Measurements from ENCODE around the gene GAS2L1.
A peak's percentile ranks its signal among the peaks of the same experiment; 100 is the strongest.

Gene GAS2L1

GRCh38 chr22:29290061-29290460 lies 16.4 kb upstream of the GAS2L1 start:
- H3K4me3 ChIP-seq: no peak overlapping the region
- H3K9me3 ChIP-seq (ENCODE audit: low read depth, low read length): no peaks in the 10 kb centered on the region
- H3K9ac ChIP-seq (ENCODE audit: insufficient read length): no peak overlapping the region
- DNase-seq (ENCODE audit: low read depth, low spot score): no peak
- H3K27ac ChIP-seq: no peak overlapping the region
- TF ChIP-seq EZH2 (IDR thresholded peaks at IDR 0.05): no peak
- TF ChIP-seq POLR2AphosphoS5 (IDR thresholded peaks at IDR 0.05; ENCODE audit: borderline replicate concordance, low read depth, low read length): no peak
- no peak for TF ChIP-seq FOXP2 (optimal IDR thresholded peaks at IDR 0.05; ENCODE audit: control extremely low read depth, extremely low read length, insufficient read depth)
- peaks cover 97% of the 10 kb centered on the region for H3K36me3 ChIP-seq (ENCODE audit: insufficient read depth, low read length)

- DNase-seq (ENCODE audit: low read depth, low spot score): no peak
- TF ChIP-seq POLR2AphosphoS5 (IDR thresholded peaks at IDR 0.05; ENCODE audit: borderline replicate concordance, low read depth, low read length) (no peak), EZH2 (IDR thresholded peaks at IDR 0.05) (no peak), FOXP2 (optimal IDR thresholded peaks at IDR 0.05; ENCODE audit: control extremely low read depth, extremely low read length, insufficient read depth) (no peak)
- Histone ChIP-seq H3K9ac (ENCODE audit: insufficient read length) (no peak overlapping the region), H3K36me3 (ENCODE audit: insufficient read depth, low read length) (peaks cover 97% of the 10 kb centered on the region), H3K9me3 (ENCODE audit: low read depth, low read length) (no peaks in the 10 kb centered on the region), H3K4me3 (no peak overlapping the region), H3K27ac (no peak overlapping the region)
Observed at GRCh38 chr22:29291215-29291614, 15.2 kb upstream of the GAS2L1 start.

GRCh38 chr22:29292379-29292778 lies 14.1 kb upstream of the GAS2L1 start:
- Histone ChIP-seq H3K27ac (no peak overlapping the region), H3K9me3 (ENCODE audit: low read depth, low read length) (no peaks in the 10 kb centered on the region), H3K36me3 (ENCODE audit: insufficient read depth, low read length) (peaks cover 97% of the 10 kb centered on the region), H3K4me3 (no peak overlapping the region), H3K9ac (ENCODE audit: insufficient read length) (no peak overlapping the region)
- TF ChIP-seq EZH2 (IDR thresholded peaks at IDR 0.05) (no peak), POLR2AphosphoS5 (IDR thresholded peaks at IDR 0.05; ENCODE audit: borderline replicate concordance, low read depth, low read length) (no peak)
- no peak for DNase-seq (ENCODE audit: low read depth, low spot score)

GRCh38 chr22:29298641-29299040 lies 7.8 kb upstream of the GAS2L1 start:
- DNase-seq (ENCODE audit: low read depth, low spot score): no peak
- no peak overlapping the region for H3K27ac ChIP-seq
- no peak overlapping the region for H3K9ac ChIP-seq (ENCODE audit: insufficient read length)
- no peaks in the 10 kb centered on the region for H3K9me3 ChIP-seq (ENCODE audit: low read depth, low read length)
- no peak for TF ChIP-seq POLR2AphosphoS5 (IDR thresholded peaks at IDR 0.05; ENCODE audit: borderline replicate concordance, low read depth, low read length)
- TF ChIP-seq EZH2 (IDR thresholded peaks at IDR 0.05): no peak
- no peak for TF ChIP-seq FOXP2 (optimal IDR thresholded peaks at IDR 0.05; ENCODE audit: control extremely low read depth, extremely low read length, insufficient read depth)
- peaks cover 56% of the 10 kb centered on the region for H3K36me3 ChIP-seq (ENCODE audit: insufficient read depth, low read length)
- H3K4me3 ChIP-seq: no peak overlapping the region

GRCh38 chr22:29299136-29299900 lies 7.1 kb upstream of the GAS2L1 start:
- Histone ChIP-seq H3K36me3 (ENCODE audit: insufficient read depth, low read length) (peaks cover 50% of the 10 kb centered on the region), H3K4me3 (no peak overlapping the region), H3K27ac (no peak overlapping the region), H3K9ac (ENCODE audit: insufficient read length) (no peak overlapping the region), H3K9me3 (ENCODE audit: low read depth, low read length) (no peaks in the 10 kb centered on the region)
- no peak for DNase-seq (ENCODE audit: low read depth, low spot score)
- TF ChIP-seq POLR2AphosphoS5 (IDR thresholded peaks at IDR 0.05; ENCODE audit: borderline replicate concordance, low read depth, low read length) (no peak), EZH2 (IDR thresholded peaks at IDR 0.05) (no peak), FOXP2 (optimal IDR thresholded peaks at IDR 0.05; ENCODE audit: control extremely low read depth, extremely low read length, insufficient read depth) (no peak)

- no peaks in the 10 kb centered on the region for H3K9me3 ChIP-seq (ENCODE audit: low read depth, low read length)
- TF ChIP-seq FOXP2 (optimal IDR thresholded peaks at IDR 0.05; ENCODE audit: control extremely low read depth, extremely low read length, insufficient read depth) (no peak), POLR2AphosphoS5 (IDR thresholded peaks at IDR 0.05; ENCODE audit: borderline replicate concordance, low read depth, low read length) (no peak), EZH2 (IDR thresholded peaks at IDR 0.05) (no peak)
- H3K9ac ChIP-seq (ENCODE audit: insufficient read length): no peak overlapping the region
- H3K27ac ChIP-seq: peak overlapping the region; percentile 36; the same call in 1 of the 2 replicates
- no peak for DNase-seq (ENCODE audit: low read depth, low spot score)
- H3K36me3 ChIP-seq (ENCODE audit: insufficient read depth, low read length): peaks cover 40% of the 10 kb centered on the region
- H3K4me3 ChIP-seq: no peak overlapping the region
Observed at GRCh38 chr22:29300467-29300806, 6.0 kb upstream of the GAS2L1 start.

GRCh38 chr22:29300807-29301601 lies 5.4 kb upstream of the GAS2L1 start:
- H3K36me3 ChIP-seq (ENCODE audit: insufficient read depth, low read length): peaks cover 34% of the 10 kb centered on the region
- H3K9ac ChIP-seq (ENCODE audit: insufficient read length): no peak overlapping the region
- H3K27ac ChIP-seq: peak overlapping the region; percentile 46
- no peaks in the 10 kb centered on the region for H3K9me3 ChIP-seq (ENCODE audit: low read depth, low read length)
- no peak overlapping the region for H3K4me3 ChIP-seq
- no peak for TF ChIP-seq FOXP2 (optimal IDR thresholded peaks at IDR 0.05; ENCODE audit: control extremely low read depth, extremely low read length, insufficient read depth)
- TF ChIP-seq EZH2 (IDR thresholded peaks at IDR 0.05): no peak
- no peak; the same call in 1 of the 2 replicates for TF ChIP-seq POLR2AphosphoS5 (IDR thresholded peaks at IDR 0.05; ENCODE audit: borderline replicate concordance, low read depth, low read length)
- DNase-seq (ENCODE audit: low read depth, low spot score): no peak

GRCh38 chr22:29301716-29302401 lies 4.6 kb upstream of the GAS2L1 start:
- H3K27ac ChIP-seq: peak overlapping the region; percentile 46; the same call in 1 of the 2 replicates
- H3K36me3 ChIP-seq (ENCODE audit: insufficient read depth, low read length): peaks cover 25% of the 10 kb centered on the region

More at GRCh38 chr22:29301716-29302401, 4.6 kb upstream of the GAS2L1 start:
- no peak overlapping the region for H3K9ac ChIP-seq (ENCODE audit: insufficient read length)
- no peak overlapping the region for H3K4me3 ChIP-seq
- no peak for DNase-seq (ENCODE audit: low read depth, low spot score)
- no peaks in the 10 kb centered on the region for H3K9me3 ChIP-seq (ENCODE audit: low read depth, low read length)
- no peak for TF ChIP-seq EZH2 (IDR thresholded peaks at IDR 0.05)
